HEK293 (cell line): ENCODE results near the gene COPRS.
A peak's percentile ranks its signal among the peaks of the same experiment; 100 is the strongest.
"Not testable (repeated sequence)": the region's sequence is repeated elsewhere in the genome, so short reads cannot be mapped to it uniquely, and the experiment has no call there.

Experiments used
- CTCF ChIA-PET: fragments of 350-600 bp; formaldehyde crosslinking; extraction: SDS; loops from one replicate; lab custom pipeline; 2021; ENCODE audit warnings: antibody characterized with exemption; lab: Yijun Ruan, JAX
- POLR2A ChIA-PET: fragments of 300-600 bp; formaldehyde crosslinking; extraction: SDS; loops from one replicate; lab custom pipeline; 2020; ENCODE audit warnings: antibody characterized with exemption, inconsistent platforms; lab: Yijun Ruan, JAX
- H3K27ac ChIP-seq: fragments of 200-500 bp; sonication (Bioruptor generic); 2 replicates; pipeline ENCODE4 v1.5.1; 2014; ENCODE audit warnings: low read depth, low read length, control low read depth, inconsistent platforms; ENCODE audit errors: extremely low read depth
- H3K36me3 ChIP-seq, 2 experiments: fragments of 200-500 bp in 1 of 2; sonication (Bioruptor generic) in 1 of 2; 1 replicate in 1 of 2; 2 replicates in 1 of 2; pipeline ENCODE4 v1.5.1; 2014 to 2017; ENCODE audit warnings: inconsistent platforms in 2 of 2, low read length in 2 of 2; ENCODE audit not compliant: control insufficient read depth in 2 of 2, insufficient read depth in 1 of 2
- H3K4me1 ChIP-seq: fragments of 200-500 bp; sonication (Bioruptor generic); 2 replicates; pipeline ENCODE4 v1.5.1; 2014; ENCODE audit warnings: mild to moderate bottlenecking, low read length, inconsistent platforms; ENCODE audit not compliant: control insufficient read depth, insufficient read depth
- H3K4me3 ChIP-seq: 2 replicates; pipeline ENCODE4 v1.5.1; 2011; ENCODE audit warnings: low read depth, mild to moderate bottlenecking, control low read depth, low read length, moderate library complexity
- H3K9me3 ChIP-seq: fragments of 200-500 bp; sonication (Bioruptor generic); 2 replicates; pipeline ENCODE4 v1.5.1; 2014; ENCODE audit warnings: low read depth, low read length, inconsistent platforms; ENCODE audit not compliant: control insufficient read depth, insufficient read depth
- OVOL3 ChIP-seq: fragments of 450-650 bp; formaldehyde crosslinking; IDR thresholded peaks from 2 replicates; pipeline ENCODE4 v1.5.1; 2016; ENCODE audit warnings: missing biosample characterization, missing genetic modification characterization
- SETDB1 ChIP-seq: IDR thresholded peaks from one replicate; pipeline ENCODE4 v1.6.1; 2017; ENCODE audit warnings: mild to moderate bottlenecking, low read length, moderate library complexity, mixed read lengths; ENCODE audit not compliant: insufficient read length
- SP7 ChIP-seq: fragments of 450-650 bp; formaldehyde crosslinking; IDR thresholded peaks from 2 replicates; pipeline ENCODE4 v1.5.1; 2016; ENCODE audit warnings: missing biosample characterization, missing genetic modification characterization
- ZBTB7A ChIP-seq: fragments of 450-650 bp; formaldehyde crosslinking; IDR thresholded peaks from 2 replicates; pipeline ENCODE4 v1.5.1; 2016; ENCODE audit warnings: low read depth, missing biosample characterization, missing genetic modification characterization
- ZNF121 ChIP-seq: fragments of 450-650 bp; formaldehyde crosslinking; IDR thresholded peaks from 2 replicates; pipeline ENCODE4 v1.5.1; 2016; ENCODE audit warnings: missing biosample characterization, missing genetic modification characterization
- ZNF677 ChIP-seq: fragments of 450-650 bp; IDR thresholded peaks from 2 replicates; pipeline ENCODE4 v1.5.0; 2018; ENCODE audit warnings: missing biosample characterization, mild to moderate bottlenecking, missing genetic modification characterization, moderate library complexity
- TF ChIP-seq, protein P1 (sequence below): fragments of 450-650 bp; formaldehyde crosslinking; IDR thresholded peaks from 2 replicates; pipeline ENCODE4 v1.5.1; 2017; ENCODE audit warnings: missing biosample characterization, missing genetic modification characterization
- TF ChIP-seq, protein P2 (sequence below): fragments of 450-650 bp; IDR thresholded peaks from 2 replicates; pipeline ENCODE4 v1.5.1; 2018; ENCODE audit warnings: missing biosample characterization, mild to moderate bottlenecking, missing genetic modification characterization
- TF ChIP-seq, protein P3 (sequence below): fragments of 450-650 bp; formaldehyde crosslinking; IDR thresholded peaks from 2 replicates; pipeline ENCODE4 v1.5.1; 2017; ENCODE audit warnings: missing biosample characterization, missing genetic modification characterization
- TF ChIP-seq, protein P4 (sequence below): fragments of 450-650 bp; formaldehyde crosslinking; IDR thresholded peaks from 2 replicates; pipeline ENCODE4 v1.5.1; 2016; ENCODE audit warnings: missing biosample characterization, missing genetic modification characterization
- TF ChIP-seq, protein P5 (sequence below): fragments of 450-650 bp; formaldehyde crosslinking; optimal IDR thresholded peaks from 2 replicates; pipeline ENCODE3; 2016; ENCODE audit warnings: missing biosample characterization, mild to moderate bottlenecking, missing genetic modification characterization

Gene COPRS

DNA sequence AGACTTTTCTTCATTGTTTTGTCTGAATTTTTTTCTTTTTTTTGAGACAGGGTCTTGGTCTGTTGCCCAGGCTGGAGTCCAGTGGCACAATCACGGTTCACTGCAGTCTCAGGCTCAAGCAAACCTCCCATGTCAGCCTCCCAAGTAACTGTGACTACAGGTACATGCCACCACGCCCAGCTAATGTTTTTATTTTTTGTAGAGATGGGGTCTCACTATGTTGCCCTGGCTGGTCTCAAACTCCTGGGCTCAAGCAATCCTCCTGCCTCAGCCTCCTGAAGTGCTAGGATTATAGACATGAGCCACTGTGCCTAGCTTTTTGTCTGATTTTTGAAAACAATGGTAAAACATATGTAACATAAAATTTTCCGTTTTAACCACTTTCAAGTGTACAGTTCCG lies 30.1 kb downstream of the COPRS start:
- H3K9me3 ChIP-seq, H3K36me3 ChIP-seq, H3K4me3 ChIP-seq, H3K27ac ChIP-seq, POLR2A ChIA-PET, H3K4me1 ChIP-seq: not testable (repeated sequence)
- CTCF ChIA-PET, result interaction anchor here (0.6 to 3.2 kb wide), 3 partner anchors 13 to 392 kb away, joined by 3 to 20 read pairs (median 4); no protein-coding TSS in a partner anchor
- TF ChIP-seq ZNF121, result peak; percentile 78

DNA sequence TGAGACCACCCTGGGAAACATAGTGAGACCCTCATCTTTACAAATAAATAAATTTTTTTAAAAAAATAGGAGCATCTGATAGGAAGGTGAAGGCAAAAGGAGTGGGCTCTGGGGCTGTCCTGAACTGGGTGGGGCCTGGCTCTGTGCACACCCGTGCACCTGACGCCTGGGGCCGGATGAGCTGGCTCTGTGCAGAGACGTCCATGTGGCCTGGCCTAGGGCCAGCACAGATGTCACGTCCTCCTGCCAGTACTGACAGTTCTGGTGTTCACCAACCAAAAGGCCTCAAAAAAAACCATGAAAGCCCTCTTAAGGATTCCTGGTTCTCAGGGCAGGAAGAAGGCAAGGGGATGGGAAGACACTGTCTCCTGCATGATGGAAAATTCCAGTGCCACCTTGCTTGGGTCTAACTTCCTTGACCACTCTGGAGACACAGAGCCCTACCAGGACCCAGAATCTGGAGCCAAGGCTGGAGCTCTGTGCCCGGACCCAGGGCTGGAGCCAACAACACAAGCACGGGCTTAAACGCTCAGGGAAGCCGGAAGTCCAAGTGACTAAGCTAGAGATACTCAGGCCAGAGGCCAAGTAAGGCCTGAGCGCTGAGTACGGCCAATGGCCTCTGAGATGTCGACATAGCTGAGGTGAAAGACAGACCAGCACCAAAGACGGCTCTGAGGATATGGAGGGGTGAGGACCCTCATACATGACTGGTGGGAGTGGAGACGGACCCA lies 32.9 kb downstream of the COPRS start:
- CTCF ChIA-PET, result interaction anchor here (0.6 to 1.2 kb wide), 2 partner anchors 16 to 1422 kb away, joined by 3 read pairs; no protein-coding TSS in a partner anchor

DNA sequence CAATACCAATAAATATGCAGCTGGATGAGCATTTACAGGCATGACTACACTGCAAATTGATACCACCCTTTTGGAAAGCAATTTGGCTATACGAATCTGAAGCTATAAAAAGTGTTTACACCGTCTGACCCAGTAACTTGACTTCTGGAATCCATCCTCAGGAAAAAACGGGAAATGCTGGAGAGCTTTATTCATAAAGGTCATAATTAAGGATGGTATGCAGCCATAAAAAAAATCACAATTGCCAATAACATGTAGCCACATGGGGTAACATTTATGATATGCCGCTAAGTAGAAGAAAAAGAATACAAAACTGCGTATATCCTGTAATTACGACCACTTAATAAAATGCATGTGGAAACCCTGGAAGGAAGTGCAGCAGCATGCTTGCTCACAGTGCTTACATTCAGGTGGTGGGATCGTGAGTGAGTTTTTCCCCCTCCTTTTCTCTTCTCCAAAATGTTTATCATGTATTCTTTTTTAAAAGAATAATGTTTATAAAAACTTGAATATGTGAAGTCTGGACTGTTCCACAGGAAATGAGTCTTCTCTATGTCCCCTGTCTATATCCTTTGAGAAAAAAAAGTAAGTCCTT lies 34.2 kb downstream of the COPRS start:
- ChIA-PET POLR2A (interaction anchor here (0.6 kb wide), 1 partner anchor 14 kb away, joined by 3 read pairs; no protein-coding TSS in a partner anchor), CTCF (no interaction called here)
- Histone ChIP-seq H3K9me3 (no peaks in the 10 kb centered on the region), H3K4me1 (no peaks in the 10 kb centered on the region; the same call in 1 of the 2 replicates), H3K36me3 (no peaks in the 10 kb centered on the region), H3K4me3 (no peak overlapping the region), H3K27ac (no peak overlapping the region)
- TF ChIP-seq ZNF677 (tag by site-specific recombination) (no peak), SP7 (tag by site-specific recombination) (peak; percentile 75), ZBTB7A (no peak), OVOL3 (tag by site-specific recombination) (no peak)
- TF ChIP-seq, protein P1, sequence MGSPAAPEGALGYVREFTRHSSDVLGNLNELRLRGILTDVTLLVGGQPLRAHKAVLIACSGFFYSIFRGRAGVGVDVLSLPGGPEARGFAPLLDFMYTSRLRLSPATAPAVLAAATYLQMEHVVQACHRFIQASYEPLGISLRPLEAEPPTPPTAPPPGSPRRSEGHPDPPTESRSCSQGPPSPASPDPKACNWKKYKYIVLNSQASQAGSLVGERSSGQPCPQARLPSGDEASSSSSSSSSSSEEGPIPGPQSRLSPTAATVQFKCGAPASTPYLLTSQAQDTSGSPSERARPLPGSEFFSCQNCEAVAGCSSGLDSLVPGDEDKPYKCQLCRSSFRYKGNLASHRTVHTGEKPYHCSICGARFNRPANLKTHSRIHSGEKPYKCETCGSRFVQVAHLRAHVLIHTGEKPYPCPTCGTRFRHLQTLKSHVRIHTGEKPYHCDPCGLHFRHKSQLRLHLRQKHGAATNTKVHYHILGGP (tag by site-specific recombination), result no peak
- TF ChIP-seq, protein P2, sequence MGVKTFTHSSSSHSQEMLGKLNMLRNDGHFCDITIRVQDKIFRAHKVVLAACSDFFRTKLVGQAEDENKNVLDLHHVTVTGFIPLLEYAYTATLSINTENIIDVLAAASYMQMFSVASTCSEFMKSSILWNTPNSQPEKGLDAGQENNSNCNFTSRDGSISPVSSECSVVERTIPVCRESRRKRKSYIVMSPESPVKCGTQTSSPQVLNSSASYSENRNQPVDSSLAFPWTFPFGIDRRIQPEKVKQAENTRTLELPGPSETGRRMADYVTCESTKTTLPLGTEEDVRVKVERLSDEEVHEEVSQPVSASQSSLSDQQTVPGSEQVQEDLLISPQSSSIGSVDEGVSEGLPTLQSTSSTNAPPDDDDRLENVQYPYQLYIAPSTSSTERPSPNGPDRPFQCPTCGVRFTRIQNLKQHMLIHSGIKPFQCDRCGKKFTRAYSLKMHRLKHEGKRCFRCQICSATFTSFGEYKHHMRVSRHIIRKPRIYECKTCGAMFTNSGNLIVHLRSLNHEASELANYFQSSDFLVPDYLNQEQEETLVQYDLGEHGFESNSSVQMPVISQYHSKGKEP (tag by site-specific recombination), result peak; percentile 47
- TF ChIP-seq, protein P3, sequence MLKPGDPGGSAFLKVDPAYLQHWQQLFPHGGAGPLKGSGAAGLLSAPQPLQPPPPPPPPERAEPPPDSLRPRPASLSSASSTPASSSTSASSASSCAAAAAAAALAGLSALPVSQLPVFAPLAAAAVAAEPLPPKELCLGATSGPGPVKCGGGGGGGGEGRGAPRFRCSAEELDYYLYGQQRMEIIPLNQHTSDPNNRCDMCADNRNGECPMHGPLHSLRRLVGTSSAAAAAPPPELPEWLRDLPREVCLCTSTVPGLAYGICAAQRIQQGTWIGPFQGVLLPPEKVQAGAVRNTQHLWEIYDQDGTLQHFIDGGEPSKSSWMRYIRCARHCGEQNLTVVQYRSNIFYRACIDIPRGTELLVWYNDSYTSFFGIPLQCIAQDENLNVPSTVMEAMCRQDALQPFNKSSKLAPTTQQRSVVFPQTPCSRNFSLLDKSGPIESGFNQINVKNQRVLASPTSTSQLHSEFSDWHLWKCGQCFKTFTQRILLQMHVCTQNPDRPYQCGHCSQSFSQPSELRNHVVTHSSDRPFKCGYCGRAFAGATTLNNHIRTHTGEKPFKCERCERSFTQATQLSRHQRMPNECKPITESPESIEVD, result peak; percentile 56; the same call in 1 of the 2 replicates

More for the DNA sequence above, 32.9 kb downstream of the COPRS start:
- Histone ChIP-seq H3K27ac (no peak overlapping the region), H3K36me3 (no peaks in the 10 kb centered on the region), H3K4me1 (no peaks in the 10 kb centered on the region; the same call in 1 of the 2 replicates), H3K9me3 (no peaks in the 10 kb centered on the region), H3K4me3 (no peak overlapping the region)
- TF ChIP-seq SETDB1, result no peak
- TF ChIP-seq, protein P4, sequence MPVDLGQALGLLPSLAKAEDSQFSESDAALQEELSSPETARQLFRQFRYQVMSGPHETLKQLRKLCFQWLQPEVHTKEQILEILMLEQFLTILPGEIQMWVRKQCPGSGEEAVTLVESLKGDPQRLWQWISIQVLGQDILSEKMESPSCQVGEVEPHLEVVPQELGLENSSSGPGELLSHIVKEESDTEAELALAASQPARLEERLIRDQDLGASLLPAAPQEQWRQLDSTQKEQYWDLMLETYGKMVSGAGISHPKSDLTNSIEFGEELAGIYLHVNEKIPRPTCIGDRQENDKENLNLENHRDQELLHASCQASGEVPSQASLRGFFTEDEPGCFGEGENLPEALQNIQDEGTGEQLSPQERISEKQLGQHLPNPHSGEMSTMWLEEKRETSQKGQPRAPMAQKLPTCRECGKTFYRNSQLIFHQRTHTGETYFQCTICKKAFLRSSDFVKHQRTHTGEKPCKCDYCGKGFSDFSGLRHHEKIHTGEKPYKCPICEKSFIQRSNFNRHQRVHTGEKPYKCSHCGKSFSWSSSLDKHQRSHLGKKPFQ (tag by site-specific recombination), result no peak
- TF ChIP-seq, protein P5, sequence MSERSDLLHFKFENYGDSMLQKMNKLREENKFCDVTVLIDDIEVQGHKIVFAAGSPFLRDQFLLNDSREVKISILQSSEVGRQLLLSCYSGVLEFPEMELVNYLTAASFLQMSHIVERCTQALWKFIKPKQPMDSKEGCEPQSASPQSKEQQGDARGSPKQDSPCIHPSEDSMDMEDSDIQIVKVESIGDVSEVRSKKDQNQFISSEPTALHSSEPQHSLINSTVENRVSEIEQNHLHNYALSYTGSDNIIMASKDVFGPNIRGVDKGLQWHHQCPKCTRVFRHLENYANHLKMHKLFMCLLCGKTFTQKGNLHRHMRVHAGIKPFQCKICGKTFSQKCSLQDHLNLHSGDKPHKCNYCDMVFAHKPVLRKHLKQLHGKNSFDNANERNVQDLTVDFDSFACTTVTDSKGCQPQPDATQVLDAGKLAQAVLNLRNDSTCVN (tag by site-specific recombination), result no peak
- POLR2A ChIA-PET, result no interaction called here
